GM18909 (cell line): Measurements from ENCODE around the gene LMF2.
"Not testable (repeated sequence)": the region's sequence is repeated elsewhere in the genome, so short reads cannot be mapped to it uniquely, and the experiment has no call there.

Experiments used
- ATAC-seq: cut with Tn5 transposase; IDR thresholded peaks from one replicate; pipeline ENCODE4 v1.9.1; 2021; ENCODE audit warnings: mild to moderate bottlenecking; ENCODE audit not compliant: unreplicated experiment, poor library complexity

LMF2 gene

DNA sequence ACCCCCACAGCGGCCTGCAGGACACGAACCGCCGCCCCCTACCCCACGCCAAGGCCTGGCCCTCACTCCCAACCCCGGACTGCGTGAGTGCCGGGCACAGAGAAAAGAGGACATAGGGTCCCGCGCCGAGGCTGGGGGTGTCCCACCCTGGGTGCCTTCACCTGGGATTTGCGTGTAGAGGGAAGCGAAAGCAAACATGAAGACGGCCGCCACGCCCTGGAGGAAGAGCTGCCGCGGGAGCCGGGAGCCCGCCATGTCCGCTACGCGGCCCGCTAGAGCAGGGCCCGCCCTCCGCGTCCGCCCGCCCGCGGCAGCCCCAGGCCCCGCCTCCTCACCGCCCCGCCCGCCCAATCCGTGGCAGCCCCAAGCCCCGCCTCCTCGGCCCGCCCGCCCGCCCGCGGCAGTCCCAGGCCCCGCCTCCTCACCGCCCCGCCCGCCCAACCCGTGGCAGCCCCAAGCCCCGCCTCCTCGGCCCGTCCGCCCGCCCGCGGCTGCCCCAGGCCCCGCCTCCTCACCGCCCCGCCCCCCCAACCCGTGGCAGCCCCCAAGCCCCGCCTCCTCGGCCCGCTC, at the start of gene LMF2:
TSS of gene LMF2 (minus strand) at position 282 of the 570 bp plus-strand sequence. CDS start at position 255, 27 bp downstream.
- peak; percentile 57 for ATAC-seq

DNA sequence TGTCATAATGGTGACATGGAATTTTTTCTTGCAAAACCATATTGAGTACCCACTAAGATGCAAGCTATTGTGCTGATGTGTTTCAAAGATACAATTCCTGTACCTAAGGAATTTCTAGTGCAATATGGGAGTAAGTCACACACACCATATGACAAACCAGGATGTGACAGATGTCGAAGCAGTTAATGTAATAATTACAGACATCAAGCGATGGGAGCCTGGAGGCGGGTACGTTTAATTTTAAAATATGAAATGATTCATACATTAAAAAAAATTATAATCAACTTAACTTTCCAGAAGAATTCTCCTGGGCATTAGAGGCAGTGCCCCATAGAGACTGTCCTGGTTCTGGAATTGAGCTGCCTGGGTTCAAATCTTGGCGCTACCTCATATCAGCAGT, 49.2 kb upstream of the LMF2 start:
- no peak for ATAC-seq

DNA sequence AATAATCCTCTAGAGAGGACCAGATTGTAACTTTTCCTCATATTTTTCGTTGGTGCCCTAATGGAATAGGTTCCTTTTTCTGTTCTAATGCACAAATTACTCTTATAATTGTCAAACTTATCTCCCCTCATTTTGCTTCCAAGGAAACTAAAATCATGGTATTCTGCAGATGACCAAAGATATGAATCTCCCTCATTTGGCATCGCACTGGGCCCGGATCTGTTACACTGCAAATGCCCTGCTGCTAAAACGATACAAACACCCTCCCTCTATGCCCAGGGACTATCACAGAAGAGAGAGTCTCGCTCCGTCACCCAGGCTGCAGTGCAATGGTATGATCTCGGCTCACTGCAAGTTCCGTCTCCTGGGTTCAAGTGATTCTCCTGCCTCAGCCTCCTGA, 45.8 kb upstream of the LMF2 start:
- ATAC-seq: no peak

DNA sequence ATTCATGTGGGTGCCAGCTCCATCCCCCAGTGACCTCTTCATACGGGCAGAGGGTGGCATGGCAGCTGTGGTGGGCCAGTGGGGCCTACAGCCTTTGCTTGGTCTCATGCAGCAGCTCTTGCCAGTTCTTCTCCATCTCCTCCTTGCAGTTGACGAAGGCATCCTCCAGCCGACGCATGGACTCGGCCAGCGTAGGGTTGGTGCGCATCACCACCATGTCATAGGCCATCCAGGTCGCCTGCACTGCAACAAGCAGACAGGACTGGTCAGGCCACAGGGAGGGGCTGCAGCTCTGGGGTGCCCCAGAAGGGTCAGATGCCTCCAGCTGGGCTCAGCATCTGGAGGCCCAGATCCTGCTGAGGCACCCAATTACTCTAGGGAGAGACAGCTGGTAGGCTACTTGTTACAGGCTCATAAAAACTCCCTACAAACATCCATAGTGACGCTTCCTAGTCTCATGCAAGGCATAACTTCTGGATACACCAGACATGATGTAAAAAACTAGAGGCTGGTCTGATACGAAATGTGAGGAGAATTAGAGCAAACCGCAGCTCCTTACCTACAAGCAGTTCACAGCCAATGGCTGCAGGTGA, 43.8 kb upstream of the LMF2 start:
- no peak for ATAC-seq

DNA sequence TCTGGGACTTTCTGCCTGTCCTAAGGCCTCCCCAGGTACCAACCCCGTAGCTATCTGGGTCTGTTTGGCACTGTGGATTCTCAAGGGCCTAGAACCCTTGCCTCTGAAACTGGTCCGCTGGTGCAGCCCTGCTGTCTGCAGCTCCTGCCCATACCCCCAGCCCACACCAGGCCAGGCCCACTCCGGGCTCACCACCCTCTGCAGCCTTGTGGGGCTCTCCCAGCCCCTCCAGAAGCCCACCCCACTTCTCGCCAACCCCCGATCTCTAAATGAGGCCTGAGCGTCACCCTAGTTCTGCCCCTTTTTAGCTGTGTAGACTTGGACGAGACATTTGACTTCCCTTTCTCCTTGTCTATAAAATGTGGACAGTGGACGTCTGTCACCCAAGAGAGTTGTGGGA, 42.9 kb upstream of the LMF2 start:
- no peak for ATAC-seq

- no peak for ATAC-seq
Observed at GRCh38 chr22:50548921-50549790, 41.7 kb upstream of the LMF2 start.

DNA sequence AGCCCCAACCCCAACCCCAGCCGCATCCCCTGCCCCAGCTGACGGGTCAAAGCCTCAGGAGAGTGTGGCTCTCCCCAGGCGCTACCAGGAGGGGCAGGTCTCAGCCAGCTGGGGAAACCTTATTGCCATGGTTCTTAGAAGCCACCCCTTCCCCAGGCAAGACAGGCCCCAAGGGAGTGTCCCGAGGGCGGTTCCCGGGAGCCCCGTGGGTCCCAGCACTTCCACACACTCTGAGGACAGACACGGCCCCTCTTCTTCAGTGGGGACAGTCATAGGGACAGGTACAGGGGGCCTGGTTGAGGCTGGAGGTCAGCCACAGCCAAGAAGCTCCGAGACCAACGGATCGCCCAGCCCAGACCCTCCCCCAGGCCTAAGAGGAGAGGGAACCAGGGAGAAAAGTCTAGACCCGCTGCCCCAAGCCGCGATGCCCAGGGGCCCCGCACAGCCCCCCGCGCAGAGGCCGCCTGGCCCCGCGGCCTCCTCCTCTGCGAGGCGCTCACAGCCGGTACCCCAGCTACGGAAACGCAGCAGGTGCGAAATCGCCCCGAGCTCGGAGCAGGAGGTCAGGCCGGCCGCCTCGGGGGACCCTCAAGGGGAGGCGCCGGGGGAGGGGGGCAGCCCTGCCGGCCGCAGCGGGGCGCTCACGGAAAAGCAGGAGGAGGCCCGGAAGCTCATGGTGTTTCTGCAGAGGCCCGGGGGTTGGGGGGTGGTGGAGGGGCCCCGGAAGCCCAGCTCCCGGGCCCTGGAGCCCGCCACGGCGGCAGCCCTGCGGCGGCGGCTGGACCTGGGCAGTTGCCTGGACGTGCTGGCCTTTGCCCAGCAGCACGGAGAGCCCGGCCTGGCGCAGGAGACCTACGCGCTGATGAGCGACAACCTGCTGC, 40.8 kb upstream of the LMF2 start:
- ATAC-seq: no peak

DNA sequence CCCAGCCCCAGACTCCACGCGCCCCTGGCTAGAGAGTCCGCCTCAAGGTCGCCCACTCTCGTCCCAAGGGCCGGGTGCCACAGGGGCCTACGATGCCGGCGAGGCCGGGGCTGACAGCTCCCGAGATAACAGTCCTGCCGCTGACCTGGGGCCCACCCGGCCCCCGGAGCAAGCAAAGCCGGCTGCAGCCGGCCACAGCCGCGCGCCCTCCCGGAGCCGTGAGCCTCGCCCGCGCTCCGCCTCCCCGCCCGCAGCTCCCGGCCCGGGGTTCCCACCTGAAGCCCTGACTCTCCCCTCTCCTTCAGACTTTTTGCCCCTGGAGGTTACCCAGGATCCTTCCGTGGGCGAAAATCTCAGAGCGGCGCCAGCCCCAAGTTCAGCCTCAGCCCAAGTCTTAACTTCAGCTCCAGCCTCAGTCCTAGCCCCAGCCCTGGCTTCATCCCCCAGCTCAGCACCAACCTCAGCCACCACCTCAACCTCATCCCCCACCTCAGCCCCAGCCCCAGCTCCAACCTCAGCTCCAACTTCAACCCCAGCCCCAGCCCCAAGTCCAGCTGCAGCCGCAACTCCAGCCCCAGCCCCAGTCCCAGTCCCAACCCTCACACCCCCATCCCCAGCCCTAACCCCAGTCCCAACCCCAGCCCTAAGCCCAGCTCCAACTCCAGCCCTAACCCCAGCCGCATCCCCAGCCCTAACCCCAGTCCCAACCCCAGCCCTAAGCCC, 39.9 kb upstream of the LMF2 start:
- ATAC-seq: no peak

DNA sequence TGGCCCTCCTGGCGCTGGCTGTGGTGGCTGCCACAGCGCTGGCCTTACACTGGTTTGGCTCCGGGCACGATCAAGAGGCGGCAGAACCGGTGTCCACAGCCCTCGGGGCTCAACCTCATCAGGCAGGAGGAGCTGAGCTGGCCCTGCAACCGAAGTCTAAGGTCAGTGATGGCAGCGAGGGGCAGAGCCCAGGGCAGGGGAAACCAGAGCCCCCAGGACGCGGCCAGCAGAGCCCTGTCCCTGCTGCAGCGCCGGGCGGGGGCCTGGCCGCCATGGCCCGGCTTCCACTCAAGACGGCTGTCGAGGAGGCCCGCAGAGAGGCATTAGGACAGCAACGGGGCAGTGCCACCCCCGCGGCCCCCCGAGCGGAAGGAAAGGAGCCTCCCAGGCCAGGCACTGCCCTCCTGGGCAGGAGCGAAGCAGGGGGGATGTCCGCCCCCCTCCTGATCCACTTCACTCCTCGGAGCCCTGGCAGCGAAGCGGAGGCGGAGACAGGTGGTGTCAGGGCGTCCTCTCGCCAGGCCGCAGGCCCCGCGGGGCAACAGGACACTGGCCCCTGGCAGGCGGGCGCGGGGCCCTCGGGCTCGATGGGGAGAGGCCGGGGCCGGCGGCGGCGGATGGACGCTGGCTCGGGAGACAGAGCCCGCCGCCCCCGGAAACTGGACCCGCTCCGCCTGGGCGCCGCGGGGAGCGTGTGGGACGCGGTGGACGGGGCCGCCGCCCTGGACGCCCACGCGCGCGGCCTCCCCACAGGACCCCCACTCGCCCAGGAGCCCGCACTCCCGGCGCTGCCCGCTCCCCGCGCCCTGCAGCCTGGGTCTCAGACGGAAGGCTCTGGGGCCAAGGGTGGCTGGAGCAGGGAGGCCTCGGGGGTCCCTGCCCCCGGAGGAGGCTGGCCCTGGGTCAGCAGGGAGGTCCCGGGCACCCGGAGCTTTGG, 39.1 kb upstream of the LMF2 start:
- ATAC-seq: no peak

GRCh38 chr22:50545522-50546325, 38.2 kb upstream of the LMF2 start, which contains the start of gene KLHDC7B:
Gene KLHDC7B, plus strand, starts transcription at chr22:50545899. Its CDS starts 345 bp downstream, at chr22:50546244.
- no peak for ATAC-seq

GRCh38 chr22:50544746-50545253, 37.3 kb upstream of the LMF2 start:
- no peak for ATAC-seq

GRCh38 chr22:50544078-50544745, 36.7 kb upstream of the LMF2 start:
- ATAC-seq: no peak

DNA sequence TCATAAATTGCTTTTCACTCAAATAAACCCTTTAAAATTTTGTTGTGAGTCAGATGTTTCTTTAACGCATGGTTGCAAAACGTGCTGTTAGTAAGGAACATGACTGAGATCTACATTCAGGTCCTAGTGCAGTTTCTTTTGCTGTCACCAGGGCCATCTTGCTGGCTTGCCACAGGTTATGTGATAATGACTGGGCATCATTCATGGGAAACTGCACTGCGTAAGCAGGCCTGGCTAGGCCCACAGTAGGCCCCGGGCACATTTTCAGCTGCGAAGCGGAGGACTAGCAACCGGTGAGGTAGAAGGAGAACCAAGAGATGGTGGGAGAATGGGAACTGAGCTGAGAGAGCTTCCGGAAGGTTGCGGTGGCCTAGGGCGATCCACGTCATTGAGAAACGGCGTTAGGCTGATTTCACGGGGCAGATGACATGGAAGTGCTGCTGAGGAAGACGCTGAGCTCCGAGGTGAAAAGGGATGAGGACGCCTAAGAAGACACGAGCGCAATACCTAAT, 35.0 kb upstream of the LMF2 start:
- no peak for ATAC-seq

- ATAC-seq: not testable (repeated sequence)
Observed at GRCh38 chr22:50541667-50542026, 34.1 kb upstream of the LMF2 start.

- ATAC-seq: no peak
Observed at GRCh38 chr22:50540381-50540780, 32.9 kb upstream of the LMF2 start.

DNA sequence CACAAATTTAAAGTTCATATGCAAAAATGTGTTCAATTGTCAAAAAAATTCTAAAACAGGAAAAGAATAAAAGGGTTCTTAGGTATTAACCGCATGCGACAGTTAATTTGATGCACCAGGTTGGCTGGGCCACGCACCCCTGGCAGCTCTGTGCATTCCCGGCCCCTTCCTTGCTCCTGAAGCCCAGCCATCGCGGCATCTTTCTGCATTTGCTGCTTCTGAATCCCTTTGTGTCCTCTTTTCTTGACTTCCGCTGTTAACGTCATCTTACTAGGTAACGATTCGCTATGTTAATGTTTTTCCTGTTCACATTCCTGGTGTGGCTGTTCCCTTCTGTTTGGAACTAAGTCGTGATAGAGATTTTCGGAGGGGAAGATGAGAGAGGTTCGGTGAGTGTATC, 30.3 kb upstream of the LMF2 start:
- no peak for ATAC-seq

GRCh38 chr22:50536226-50536625, 28.7 kb upstream of the LMF2 start:
- ATAC-seq: no peak
